HUDEP-2 (cell line): ENCODE results near the gene NAIF1.
"Not testable (repeated sequence)": the region's sequence is repeated elsewhere in the genome, so short reads cannot be mapped to it uniquely, and the experiment has no call there.

Experiments
- DNase-seq, 76 experiments: peaks; one replicate each; lab custom pipeline; 2025; ENCODE audit not compliant: unreplicated experiment in 76 of 76; lab: John Stamatoyannopoulos, UW

The NAIF1 gene

DNA sequence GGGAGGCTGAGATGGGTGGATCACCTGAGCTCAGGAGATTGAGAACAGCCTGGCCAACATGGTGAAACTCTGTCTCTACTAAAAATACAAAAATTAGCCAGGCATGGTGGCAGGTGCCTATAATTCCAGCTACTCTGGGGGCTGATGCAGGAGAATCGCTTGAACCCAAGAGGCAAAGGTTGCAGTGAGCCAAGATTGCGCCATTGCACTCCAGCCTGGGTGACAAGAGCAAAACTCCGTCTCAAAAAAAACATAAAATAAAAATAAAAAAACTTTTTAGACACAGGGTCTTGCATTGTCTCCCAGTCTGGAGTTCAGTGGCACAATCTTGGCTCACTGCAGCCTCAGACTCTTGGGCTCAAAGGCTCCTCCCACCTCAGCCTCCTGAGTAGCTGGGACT, 30.6 kb downstream of the NAIF1 start:
- DNase-seq, result not testable (repeated sequence)

GRCh38 chr9:128034821-128035652, 32.1 kb downstream of the NAIF1 start:
- DNase-seq, result peak in 68 of 76 experiments; percentile 13 to 82 (median 49)

GRCh38 chr9:128033609-128034008, 33.5 kb downstream of the NAIF1 start:
- no peak for DNase-seq

- DNase-seq, result no peak
These were observed 39.4 kb downstream of the NAIF1 start for GRCh38 chr9:128027705-128028104.

DNA sequence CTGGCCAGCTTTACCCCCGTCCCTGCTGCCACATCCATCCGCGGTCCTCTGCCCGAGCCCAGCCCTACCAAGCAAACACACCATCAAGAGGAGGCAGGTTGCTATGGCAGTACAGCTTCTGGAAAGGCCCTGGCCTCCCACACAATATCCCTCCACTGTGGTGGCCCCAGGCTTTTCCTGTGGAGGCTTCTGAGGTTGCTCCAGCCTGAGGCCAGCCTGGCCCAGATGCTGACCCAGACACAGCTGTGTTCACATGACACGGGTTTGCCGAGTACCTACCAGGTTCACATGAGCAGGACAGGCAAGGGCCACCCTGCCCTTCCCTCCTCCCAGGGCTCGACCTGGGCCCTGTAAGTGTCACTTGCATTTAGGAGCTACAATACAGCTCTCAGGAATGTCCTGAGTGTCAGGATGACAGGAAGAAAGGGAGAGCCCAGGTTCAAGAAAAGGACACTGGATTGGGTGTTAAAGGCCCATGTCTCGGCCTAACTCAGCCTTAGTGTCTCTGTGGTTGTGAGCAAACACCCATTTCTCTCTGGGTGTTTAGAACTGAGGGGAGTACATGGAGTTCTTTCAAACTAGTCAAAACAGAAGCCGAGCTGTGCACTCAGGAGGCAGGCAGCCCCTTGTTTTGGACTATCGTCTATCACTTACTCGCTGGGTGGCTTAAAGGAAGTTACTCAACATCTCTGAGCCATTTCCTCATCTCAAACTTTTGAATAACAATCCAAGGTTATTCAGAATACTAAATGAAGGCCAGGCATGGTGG, 40.2 kb downstream of the NAIF1 start:
- no peak for DNase-seq

GRCh38 chr9:128026255-128026772, 40.8 kb downstream of the NAIF1 start:
- DNase-seq, result no peak

DNA sequence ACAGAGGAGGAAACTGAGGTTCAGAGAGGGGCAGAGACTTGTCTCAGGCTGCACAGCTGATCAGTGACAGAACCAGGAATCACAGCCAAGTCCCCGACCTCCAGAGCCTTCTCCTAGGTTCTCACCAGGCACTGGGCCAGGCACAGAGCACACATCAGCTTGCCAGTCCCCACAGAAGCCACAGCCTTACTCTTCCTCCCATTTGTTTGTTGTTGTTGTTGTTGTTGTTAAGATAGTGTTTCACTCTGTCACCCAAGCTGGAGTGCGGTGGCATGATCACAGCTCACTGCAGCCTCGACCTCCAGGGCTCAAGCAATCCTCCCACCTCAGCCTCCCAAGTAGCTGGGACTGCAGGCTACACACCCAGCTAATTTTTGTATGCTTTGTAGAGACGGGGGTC, 41.4 kb downstream of the NAIF1 start:
- no peak for DNase-seq

DNA sequence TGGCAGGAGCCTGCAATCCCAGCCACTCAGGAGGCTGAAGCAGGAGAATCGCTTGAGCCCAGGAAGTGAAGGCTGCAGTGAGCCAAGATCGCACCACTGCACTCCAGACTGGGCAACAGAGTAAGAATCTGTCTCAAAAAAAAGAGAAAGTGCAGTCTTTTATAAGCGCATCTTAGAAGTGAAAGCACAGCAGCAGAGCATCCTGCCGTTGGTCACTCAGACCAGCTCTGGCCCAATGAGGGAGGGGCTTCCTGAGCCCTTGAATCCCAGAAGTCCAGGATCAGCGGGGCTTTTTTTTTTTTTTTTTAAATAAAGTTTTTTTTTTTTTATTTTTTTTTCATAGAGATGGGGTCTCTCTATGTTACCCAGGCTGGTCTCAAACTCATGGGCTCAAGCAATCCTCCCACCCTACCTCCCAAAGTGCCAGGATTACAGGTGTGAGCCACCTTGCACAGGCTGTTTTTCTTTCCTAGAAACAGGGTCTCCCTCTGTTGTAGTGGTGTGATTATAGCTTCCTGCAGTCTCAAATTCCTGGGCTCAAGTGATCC, 42.3 kb downstream of the NAIF1 start:
- no peak for DNase-seq

- not testable (repeated sequence) for DNase-seq
These were observed 43.4 kb downstream of the NAIF1 start for GRCh38 chr9:128023671-128024070.

GRCh38 chr9:128022886-128023285, 44.2 kb downstream of the NAIF1 start:
- DNase-seq, result no peak

- DNase-seq, result no peak
These were observed 46.0 kb downstream of the NAIF1 start for GRCh38 chr9:128021098-128021497.

GRCh38 chr9:128020692-128021091, 46.4 kb downstream of the NAIF1 start:
- DNase-seq, result peak in 2 of 76 experiments; percentile 12 to 20

DNA sequence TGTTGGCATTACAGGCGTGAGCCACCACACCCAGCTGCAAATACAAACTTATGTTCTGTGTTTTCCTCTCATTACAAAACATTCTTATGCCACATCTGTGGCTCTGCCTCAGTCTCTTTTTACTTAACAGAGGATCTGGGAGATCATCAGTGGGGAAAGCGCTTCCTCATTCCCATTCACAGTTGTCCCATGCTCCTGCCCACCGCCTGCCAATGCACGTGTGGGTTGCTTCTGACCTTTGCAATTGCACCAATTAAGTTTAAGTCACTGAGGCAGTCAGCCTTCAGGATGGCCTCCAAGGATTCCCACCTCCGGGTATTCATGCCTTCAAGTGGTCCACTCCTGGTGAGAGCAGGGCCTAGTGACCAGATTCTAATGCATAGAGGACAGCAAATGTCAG, 51.4 kb downstream of the NAIF1 start:
- no peak for DNase-seq
